ENCODE data around the gene MYO3A.

Gene MYO3A

GRCh38 chr10:26259341-26259740, 325.3 kb downstream of the MYO3A start:
- Histone ChIP-seq H2AFZ (ENCODE audit: low read length) (no peak overlapping the region), H4K91ac (ENCODE audit: low read depth, low read length, poor library complexity) (no peak overlapping the region), H3K4me3 (ENCODE audit: low read length in 2 of 2) (no peak overlapping the region), H4K8ac (ENCODE audit: low read depth, low read length) (no peak overlapping the region), H3K23ac (ENCODE audit: low read depth, low read length, poor library complexity) (no peak overlapping the region), H3K27me3 (ENCODE audit: control insufficient read depth in 3 of 3, insufficient read depth in 3 of 3, low read depth in 1 of 3, low read length in 3 of 3) (no peaks in the 10 kb centered on the region), H3K36me3 (replicated peaks in 1 of 2; ENCODE audit: control insufficient read depth in 2 of 2, insufficient read depth in 2 of 2, low read length in 2 of 2) (no peaks in the 10 kb centered on the region), H3K4ac (ENCODE audit: low read length) (no peak overlapping the region), H3K18ac (ENCODE audit: low read length) (no peak overlapping the region), H3K4me1 (ENCODE audit: control insufficient read depth in 2 of 2, insufficient read depth in 1 of 2, low read depth in 1 of 2, low read length in 2 of 2) (no peaks in the 10 kb centered on the region), H3K9me3 (replicated peaks in 1 of 2; ENCODE audit: control insufficient read depth in 2 of 2, insufficient read depth in 1 of 2, low read depth in 1 of 2, low read length in 2 of 2) (no peaks in the 10 kb centered on the region), H2BK15ac (ENCODE audit: low read length) (no peak overlapping the region), H3K4me2 (ENCODE audit: insufficient read depth, low read length, poor library complexity, severe bottlenecking) (no peak overlapping the region), H3K14ac (ENCODE audit: low read length) (no peak overlapping the region), H3K79me1 (ENCODE audit: low read depth, low read length) (no peaks in the 10 kb centered on the region), H2BK12ac (ENCODE audit: low read length) (no peak overlapping the region), H2BK5ac (ENCODE audit: low read length) (no peak overlapping the region), H2BK120ac (ENCODE audit: low read depth, low read length) (no peak overlapping the region), H2AK5ac (ENCODE audit: low read depth, low read length) (no peak overlapping the region), H3K27ac (replicated peaks; ENCODE audit: low read length) (no peak overlapping the region), H3K9ac (ENCODE audit: low read depth, low read length, poor library complexity) (no peak overlapping the region)
- no peak for DNase-seq (ENCODE audit: low spot score)
- no CpG with 5 or more reads among the region's 1 CpG for WGBS, 2 donors (ENCODE audit: extremely low coverage in 2 of 2, insufficient read length in 2 of 2, insufficient replicate concordance in 1 of 2)

Measured in neuronal stem cell (in vitro differentiated cells).